GM10266 (cell line): ENCODE data around the gene NCAM1.

Source experiments
- DNase-seq: peaks from one replicate; pipeline ENCODE4 v3.0.0; 2012; ENCODE audit errors: extremely low spot score
- CTCF ChIP-seq: IDR thresholded peaks from 2 replicates; pipeline ENCODE4 v1.5.1; 2012; ENCODE audit warnings: mild to moderate bottlenecking, low read depth; ENCODE audit not compliant: control insufficient read depth, insufficient read depth; ENCODE audit errors: missing control alignments

The NCAM1 gene

DNA sequence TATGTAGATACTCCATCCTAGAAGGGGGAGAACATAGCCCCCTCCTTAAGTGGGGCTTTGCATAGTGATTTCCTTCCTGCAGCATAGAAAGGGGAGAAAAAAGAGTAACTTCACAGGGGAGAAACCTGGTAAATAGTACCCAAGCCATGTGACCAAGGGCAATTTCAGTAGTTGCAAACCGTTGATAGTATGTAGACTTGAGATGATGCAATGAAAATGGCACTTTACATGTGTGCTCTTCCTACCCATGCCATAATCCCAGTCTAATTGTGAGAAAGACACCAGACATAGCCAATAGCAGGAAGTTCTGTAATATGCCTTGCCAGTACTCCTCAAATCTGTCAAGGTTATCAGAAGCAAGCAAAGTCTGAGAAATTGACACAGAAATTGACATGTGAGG is 104.1 kb downstream of the NCAM1 start:
- no peak for TF ChIP-seq CTCF

GRCh38 chr11:113072237-113072858 is 111.1 kb downstream of the NCAM1 start:
- no peak for TF ChIP-seq CTCF
- no peak for DNase-seq

More for the DNA sequence above, 104.1 kb downstream of the NCAM1 start:
- DNase-seq: no peak

GRCh38 chr11:113073290-113073953 is 112.2 kb downstream of the NCAM1 start:
- TF ChIP-seq CTCF: no peak
- DNase-seq: no peak

- TF ChIP-seq CTCF: no peak
- DNase-seq: no peak
Observed at GRCh38 chr11:113075586-113076095, 114.4 kb downstream of the NCAM1 start.

- no peak for TF ChIP-seq CTCF
- no peak for DNase-seq
Observed at GRCh38 chr11:113077379-113077778, 116.2 kb downstream of the NCAM1 start.

- TF ChIP-seq CTCF: no peak
- no peak for DNase-seq
Observed at GRCh38 chr11:113082341-113082955, 121.2 kb downstream of the NCAM1 start.

GRCh38 chr11:113083571-113083970 is 122.4 kb downstream of the NCAM1 start:
- TF ChIP-seq CTCF: no peak
- no peak for DNase-seq
